Retinal pigment epithelial cell (primary cell): ENCODE data around the gene ZP3.
A peak's percentile ranks its signal among the peaks of the same experiment; 100 is the strongest.
"Not testable (repeated sequence)": the region's sequence is repeated elsewhere in the genome, so short reads cannot be mapped to it uniquely, and the experiment has no call there.

Source experiments
- DNase-seq: peaks from one replicate; pipeline ENCODE4 v3.0.0-alpha.2; 2010; ENCODE audit warnings: low read depth
- H3K4me3 ChIP-seq: 2 replicates; pipeline ENCODE4 v1.5.1; 2011; ENCODE audit warnings: mild to moderate bottlenecking, low read length, control low read depth, moderate library complexity
- TF ChIP-seq, protein P1 (sequence below): conservative IDR thresholded peaks from 2 replicates; pipeline ENCODE4 v1.5.1; 2011; ENCODE audit warnings: low read depth, low read length, control low read depth, inconsistent platforms

The ZP3 gene

DNA sequence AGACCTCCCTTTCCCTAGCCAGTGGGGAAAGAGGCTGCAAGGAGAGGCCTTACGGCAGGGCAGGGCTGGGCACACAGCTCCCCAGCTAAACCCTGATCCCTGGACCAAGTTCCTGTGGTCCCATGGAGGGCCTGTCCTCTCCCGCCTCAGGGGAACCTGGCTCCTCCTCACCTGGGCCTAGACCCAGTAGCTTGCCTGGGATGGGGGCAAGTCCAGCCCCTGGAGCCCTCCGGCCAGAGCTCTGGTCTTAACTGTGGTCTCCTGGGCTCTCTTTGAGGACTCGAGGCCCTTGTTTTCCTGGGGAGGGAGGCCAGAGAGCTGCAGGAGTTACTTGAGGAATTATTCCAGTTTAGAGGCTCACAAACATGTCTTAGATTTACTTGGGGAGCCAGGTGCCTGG, 1.5 kb downstream of the ZP3 start:
- TF ChIP-seq, protein P1, sequence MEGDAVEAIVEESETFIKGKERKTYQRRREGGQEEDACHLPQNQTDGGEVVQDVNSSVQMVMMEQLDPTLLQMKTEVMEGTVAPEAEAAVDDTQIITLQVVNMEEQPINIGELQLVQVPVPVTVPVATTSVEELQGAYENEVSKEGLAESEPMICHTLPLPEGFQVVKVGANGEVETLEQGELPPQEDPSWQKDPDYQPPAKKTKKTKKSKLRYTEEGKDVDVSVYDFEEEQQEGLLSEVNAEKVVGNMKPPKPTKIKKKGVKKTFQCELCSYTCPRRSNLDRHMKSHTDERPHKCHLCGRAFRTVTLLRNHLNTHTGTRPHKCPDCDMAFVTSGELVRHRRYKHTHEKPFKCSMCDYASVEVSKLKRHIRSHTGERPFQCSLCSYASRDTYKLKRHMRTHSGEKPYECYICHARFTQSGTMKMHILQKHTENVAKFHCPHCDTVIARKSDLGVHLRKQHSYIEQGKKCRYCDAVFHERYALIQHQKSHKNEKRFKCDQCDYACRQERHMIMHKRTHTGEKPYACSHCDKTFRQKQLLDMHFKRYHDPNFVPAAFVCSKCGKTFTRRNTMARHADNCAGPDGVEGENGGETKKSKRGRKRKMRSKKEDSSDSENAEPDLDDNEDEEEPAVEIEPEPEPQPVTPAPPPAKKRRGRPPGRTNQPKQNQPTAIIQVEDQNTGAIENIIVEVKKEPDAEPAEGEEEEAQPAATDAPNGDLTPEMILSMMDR, result no peak
- no peak overlapping the region for H3K4me3 ChIP-seq
- no peak for DNase-seq

DNA sequence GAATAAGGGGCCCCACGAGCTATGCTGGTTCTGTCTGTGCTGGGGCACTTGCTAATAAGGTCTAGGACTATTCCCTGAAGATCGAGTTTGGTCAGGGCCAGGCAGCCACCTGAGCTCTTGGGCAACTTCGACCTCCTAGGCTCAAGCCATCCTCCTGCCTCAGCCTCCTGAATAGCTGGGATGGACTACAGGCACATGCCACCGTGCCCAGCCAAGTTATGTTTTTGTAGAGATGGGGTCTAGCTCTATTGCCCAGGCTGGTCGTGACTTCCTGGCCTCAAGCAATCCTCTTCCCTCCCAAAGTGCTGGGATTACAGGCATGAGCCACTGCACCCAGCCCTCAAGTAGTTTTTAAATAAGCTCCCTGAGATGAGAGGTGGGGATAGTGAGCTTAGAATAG, 2.9 kb downstream of the ZP3 start:
- TF ChIP-seq, protein P1, result no peak
- H3K4me3 ChIP-seq, result no peak overlapping the region
- no peak for DNase-seq

DNA sequence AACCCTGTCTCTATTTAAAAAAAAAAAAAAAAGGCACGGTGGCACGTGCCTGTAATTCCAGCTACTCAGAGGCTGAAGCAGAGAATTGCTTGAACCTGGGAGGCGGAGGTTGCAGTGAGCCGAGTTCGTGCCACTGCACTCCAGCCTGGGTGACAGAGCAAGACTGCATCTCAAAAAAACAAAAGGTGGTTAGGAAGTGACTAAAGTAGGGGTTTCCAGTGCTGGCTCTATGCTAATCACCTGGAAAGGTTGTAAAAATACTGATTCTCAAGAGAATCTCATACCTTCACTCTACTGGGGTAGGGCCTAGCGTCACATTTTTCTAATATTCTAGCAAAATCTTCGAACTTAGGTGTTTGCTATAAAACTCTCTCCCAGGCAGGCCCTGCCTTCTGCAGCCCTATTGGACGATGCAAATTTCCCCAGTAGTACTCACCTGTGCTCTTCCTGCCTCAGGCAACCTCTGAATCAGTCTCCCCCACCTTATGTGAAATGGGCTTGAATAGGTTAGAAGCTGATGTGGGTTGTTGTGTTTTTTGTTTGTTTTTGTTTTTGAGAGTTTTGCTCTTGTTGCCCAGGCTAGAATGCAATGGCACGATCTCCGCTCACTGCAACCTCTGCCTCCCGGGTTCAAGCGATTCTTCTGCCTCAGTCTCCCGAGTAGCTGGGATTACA, 3.5 kb downstream of the ZP3 start:
- TF ChIP-seq, protein P1, result no peak
- no peak for DNase-seq
- no peak overlapping the region for H3K4me3 ChIP-seq

DNA sequence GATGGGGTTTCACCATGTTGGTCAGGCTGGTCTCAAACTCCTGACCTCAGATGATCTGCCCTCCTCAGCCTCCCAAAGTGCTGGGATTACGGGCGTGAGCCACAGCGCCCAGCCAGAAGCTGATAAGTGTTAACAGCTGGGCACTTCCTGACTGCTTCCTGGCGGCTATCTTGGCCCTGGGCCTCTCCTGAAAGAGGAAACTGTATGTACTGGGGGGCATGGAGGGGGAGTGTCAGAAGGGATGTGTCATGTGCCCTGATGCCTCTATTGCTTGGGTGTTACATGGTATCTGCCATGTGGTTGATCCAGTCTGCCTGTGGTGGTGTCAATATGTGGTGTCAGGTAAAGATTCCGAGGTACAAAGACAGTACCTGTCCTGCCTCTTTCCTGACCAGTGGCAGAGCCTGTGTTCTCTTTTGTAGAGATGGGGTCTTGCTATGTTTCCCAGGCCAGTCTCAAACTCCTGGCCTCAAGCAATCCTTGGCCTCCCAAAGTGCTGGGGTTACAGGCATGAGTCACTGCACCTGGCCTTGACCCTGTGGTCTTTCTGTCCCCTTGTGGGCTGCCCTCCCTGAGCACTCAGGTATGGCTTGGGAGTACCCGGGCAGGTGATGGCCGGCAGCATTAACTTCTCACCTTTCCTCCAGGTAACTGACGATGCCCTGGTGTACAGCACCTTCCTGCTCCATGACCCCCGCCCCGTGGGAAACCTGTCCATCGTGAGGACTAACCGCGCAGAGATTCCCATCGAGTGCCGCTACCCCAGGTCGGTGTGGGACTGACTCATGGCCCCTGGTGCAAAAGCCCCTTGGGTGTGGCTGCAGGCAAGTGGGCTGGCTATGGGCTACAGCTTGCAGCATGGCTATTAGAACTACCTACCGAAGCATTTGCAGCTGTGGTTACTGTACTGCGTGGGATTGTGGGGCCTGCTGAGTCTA, 4.4 kb downstream of the ZP3 start:
- DNase-seq, result no peak
- no peak overlapping the region for H3K4me3 ChIP-seq
- TF ChIP-seq, protein P1, result no peak

DNA sequence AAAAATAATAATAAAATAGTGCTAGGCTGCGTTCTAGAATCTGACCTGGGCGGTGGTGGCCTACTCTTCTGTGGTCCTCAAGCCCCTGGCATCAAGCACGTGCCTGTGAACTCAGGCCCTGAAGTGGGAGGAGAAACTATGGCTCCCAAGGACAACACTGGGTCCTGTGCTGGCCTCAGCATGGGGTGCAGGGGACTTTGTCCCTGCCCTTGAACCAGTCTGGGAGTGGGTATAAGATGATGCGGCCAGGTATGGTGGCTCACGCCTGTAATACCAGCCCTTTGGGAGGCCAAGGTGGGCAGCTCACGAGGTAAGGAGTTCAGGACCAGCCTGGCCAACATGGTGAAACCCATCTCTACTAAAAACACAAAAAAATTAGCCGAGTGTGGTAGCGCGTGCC, 5.5 kb downstream of the ZP3 start:
- no peak overlapping the region for H3K4me3 ChIP-seq
- TF ChIP-seq, protein P1, result no peak
- no peak for DNase-seq

DNA sequence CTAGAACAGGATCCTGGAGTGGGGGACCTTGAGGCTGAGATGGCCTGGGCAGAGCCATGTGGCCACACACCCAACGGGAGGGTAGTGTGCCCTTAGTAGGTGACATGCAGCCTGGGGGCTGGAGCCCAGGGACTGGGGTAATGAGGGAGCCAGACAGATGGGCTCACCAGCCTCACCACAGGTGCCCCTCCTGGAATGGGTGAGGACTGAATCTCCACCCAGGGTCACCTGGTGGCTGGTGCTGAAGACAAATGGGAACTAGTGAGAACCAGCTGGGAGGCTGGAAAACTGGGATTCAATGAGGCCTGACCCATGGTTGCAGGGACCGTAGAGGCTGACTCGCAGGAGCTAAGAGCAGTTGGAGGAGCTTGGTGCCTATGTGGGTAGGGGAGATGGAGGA, 6.1 kb downstream of the ZP3 start:
- DNase-seq, result no peak
- H3K4me3 ChIP-seq, result no peak overlapping the region
- TF ChIP-seq, protein P1, result no peak

DNA sequence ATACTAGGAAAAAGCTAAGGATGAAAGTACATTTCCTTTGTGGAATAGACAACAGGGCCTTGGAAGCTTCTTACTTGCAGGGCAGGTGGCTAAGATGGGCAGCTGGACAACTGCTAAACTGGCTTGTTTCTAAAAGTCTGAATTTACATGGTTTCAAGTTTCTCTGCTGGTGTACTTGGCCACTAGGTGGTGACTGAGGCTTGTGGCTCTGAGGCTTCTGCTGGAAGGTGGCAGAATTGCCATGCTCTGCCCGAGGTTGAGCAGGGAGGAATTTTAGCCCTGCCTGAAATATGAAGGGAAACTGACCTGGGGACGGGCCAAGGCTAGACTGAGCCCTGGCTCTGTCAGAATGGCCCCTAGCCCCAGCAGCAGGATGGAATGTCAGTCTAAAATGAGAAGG, 13.1 kb downstream of the ZP3 start:
- H3K4me3 ChIP-seq, result not testable (repeated sequence)
- TF ChIP-seq, protein P1, result peak; percentile 54
- DNase-seq, result peak; percentile 59

DNA sequence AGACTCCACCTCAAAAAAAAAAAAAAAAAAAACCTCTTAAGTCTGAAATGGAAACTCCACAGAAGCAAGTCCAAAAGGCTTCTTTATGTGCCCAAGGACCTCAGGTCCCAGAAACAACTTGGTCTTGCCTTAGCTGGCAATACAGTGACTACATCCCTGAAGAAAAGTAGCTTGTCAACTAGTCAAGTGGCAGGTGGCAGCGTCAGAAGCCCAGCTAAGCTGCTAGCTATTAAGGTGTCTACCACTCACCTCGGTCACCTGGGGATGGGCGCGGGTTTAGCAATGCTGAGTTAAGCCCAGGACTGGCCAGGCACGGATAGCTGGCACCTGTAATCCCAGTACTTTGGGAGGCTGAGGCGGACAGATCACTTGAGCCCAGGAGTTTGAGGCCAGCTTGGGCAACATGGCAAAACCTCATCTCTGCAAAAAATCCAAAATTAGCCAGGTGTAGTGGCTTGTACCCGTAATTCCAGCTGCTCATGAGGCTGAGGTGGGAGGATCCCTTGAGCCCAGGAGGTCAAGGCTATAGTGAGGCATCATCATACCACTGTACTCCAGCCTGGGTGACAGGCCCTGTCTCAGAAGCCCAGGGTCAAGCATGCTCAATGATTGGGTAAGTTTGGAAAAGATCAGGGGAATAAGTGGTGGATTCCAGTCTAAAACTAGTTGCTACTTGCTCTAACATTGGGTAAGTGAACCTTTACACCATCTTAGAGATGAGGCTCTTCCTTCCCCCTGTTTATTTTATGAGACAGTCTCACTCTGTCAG, 14.6 kb downstream of the ZP3 start:
- not testable (repeated sequence) for DNase-seq, H3K4me3 ChIP-seq

DNA sequence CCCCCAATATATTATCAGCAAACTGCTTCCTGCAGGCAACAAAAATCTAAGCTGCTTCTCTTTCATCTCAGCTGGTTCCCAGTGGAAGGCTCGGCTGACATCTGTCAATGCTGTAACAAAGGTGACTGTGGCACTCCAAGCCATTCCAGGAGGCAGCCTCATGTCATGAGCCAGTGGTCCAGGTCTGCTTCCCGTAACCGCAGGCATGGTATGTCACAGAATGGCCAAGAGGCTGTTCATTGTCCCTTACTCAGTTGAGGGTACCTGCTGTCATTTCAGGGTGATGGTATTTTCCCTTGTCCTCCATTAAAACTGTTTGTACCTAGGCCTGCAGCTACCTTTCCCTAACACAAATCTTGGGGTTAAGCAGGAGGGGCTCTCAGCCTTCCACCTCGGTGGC, 15.7 kb downstream of the ZP3 start:
- not testable (repeated sequence) for DNase-seq, H3K4me3 ChIP-seq

DNA sequence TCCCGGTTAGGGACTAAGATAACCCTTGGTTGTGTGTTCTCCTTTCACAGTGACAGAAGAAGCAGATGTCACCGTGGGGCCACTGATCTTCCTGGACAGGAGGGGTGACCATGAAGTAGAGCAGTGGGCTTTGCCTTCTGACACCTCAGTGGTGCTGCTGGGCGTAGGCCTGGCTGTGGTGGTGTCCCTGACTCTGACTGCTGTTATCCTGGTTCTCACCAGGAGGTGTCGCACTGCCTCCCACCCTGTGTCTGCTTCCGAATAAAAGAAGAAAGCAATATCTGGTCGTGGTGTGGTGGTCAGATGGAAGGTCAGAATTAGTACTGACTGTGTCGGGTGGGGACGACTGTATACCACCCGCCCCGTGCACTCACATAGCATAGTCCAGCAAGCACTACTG, 17.0 kb downstream of the ZP3 start:
- not testable (repeated sequence) for DNase-seq

More for the DNA sequence above, 17.0 kb downstream of the ZP3 start:
- H3K4me3 ChIP-seq, result not testable (repeated sequence)
